HepG2 (cell line): ENCODE results near the gene RIPPLY2. TPM values are rescaled to one million over a fixed set of nuclear protein-coding genes. Genes with fewer than 3 reads are reported as not detected.

Experiments used
- ATAC-seq: fragments of 200-7000 bp; cut with Tn5 transposase; 3 replicates; pipeline ENCODE4 v1.9.1; 2020; ENCODE audit warnings: mild to moderate bottlenecking, moderate library complexity
- BruUV-seq: library from RNA; stranded (reverse); fragments of 400-500 nt; replicated peaks from 2 replicates; lab custom pipeline; 2021; lab: Mats Ljungman, UMichigan
- CTCF ChIA-PET: fragments of 300-600 bp; formaldehyde crosslinking; extraction: SDS; loops from one replicate; lab custom pipeline; 2021; ENCODE audit warnings: low total read pairs, inconsistent platforms, low intra/inter-chr PET ratio; lab: Yijun Ruan, JAX
- POLR2A ChIA-PET: fragments of 350-600 bp; sonication (Branson Sonifier 250); formaldehyde crosslinking; loops from one replicate; lab custom pipeline; 2020; ENCODE audit warnings: antibody characterized with exemption, inconsistent platforms; lab: Yijun Ruan, JAX
- DNase-seq: peaks from one replicate; pipeline ENCODE4 v3.0.0-alpha.2; 2015; ENCODE audit warnings: low spot score
- FAIRE-seq: peaks from 3 replicates; lab custom pipeline; 2011; peaks lifted over from hg19 to GRCh38; lab: Jason Lieb, UNC
- H2AFZ ChIP-seq: one replicate; pipeline ENCODE4 v1.6.1; 2011; ENCODE audit warnings: low read length, inconsistent platforms
- H3K27ac ChIP-seq: fragments of 300-600 bp; 3 replicates; pipeline ENCODE4 v1.8.0; 2011; ENCODE audit warnings: mixed run types, mild to moderate bottlenecking, mixed read lengths, low read length, inconsistent platforms; ENCODE audit not compliant: insufficient read depth; ENCODE audit errors: extremely low read length
- H3K27me3 ChIP-seq, 2 experiments: fragments of 200-600 bp in 1 of 2; 2 replicates in 1 of 2; 3 replicates in 1 of 2; pipeline versions ENCODE4 v1.6.0 to v1.8.0; 2011; ENCODE audit warnings: low read length in 2 of 2, mild to moderate bottlenecking in 2 of 2, moderate library complexity in 2 of 2, inconsistent platforms in 1 of 2; ENCODE audit not compliant: insufficient read depth in 2 of 2, control insufficient read depth in 1 of 2
- H3K36me3 ChIP-seq, 2 experiments: fragments of 200-600 bp in 1 of 2; replicated peaks in 1 of 2; 2 replicates in 1 of 2; 3 replicates in 1 of 2; pipeline versions ENCODE4 v1.5.1 to v1.8.0; 2011; ENCODE audit warnings: low read length in 2 of 2, inconsistent platforms in 1 of 2; ENCODE audit not compliant: insufficient read depth in 2 of 2, control insufficient read depth in 1 of 2
- H3K4me1 ChIP-seq: 2 replicates; pipeline ENCODE4 v1.5.1; 2012; ENCODE audit warnings: low read length, inconsistent platforms; ENCODE audit not compliant: insufficient read depth
- H3K4me2 ChIP-seq: 2 replicates; pipeline ENCODE4 v1.6.0; 2011; ENCODE audit warnings: low read depth, low read length, inconsistent platforms
- H3K4me3 ChIP-seq, 3 experiments: fragments of 200-600 bp in 1 of 3; sonication (generic), shearing (Covaris generic) in 1 of 3; replicated peaks in 1 of 3; 2 replicates each; pipeline ENCODE4 v1.5.1; 2011 to 2016; ENCODE audit warnings: low read length in 3 of 3, inconsistent platforms in 2 of 3, low read depth in 2 of 3, mild to moderate bottlenecking in 2 of 3, control low read depth in 1 of 3, mixed read lengths in 1 of 3; ENCODE audit not compliant: insufficient read depth in 1 of 3
- H3K79me2 ChIP-seq: one replicate; pipeline ENCODE4 v1.6.1; 2011; ENCODE audit warnings: low read length, inconsistent platforms; ENCODE audit not compliant: insufficient read depth
- H3K9ac ChIP-seq: 2 replicates; pipeline ENCODE4 v1.6.0; 2011; ENCODE audit warnings: mild to moderate bottlenecking, low read depth, low read length, inconsistent platforms; ENCODE audit not compliant: insufficient read depth
- H3K9me3 ChIP-seq: 2 replicates; pipeline ENCODE4 v1.5.1; 2012; ENCODE audit warnings: mild to moderate bottlenecking, low read length
- H4K20me1 ChIP-seq: 2 replicates; pipeline ENCODE4 v1.6.0; 2011; ENCODE audit warnings: inconsistent platforms, mild to moderate bottlenecking, low read length, moderate library complexity; ENCODE audit not compliant: insufficient read depth
- AKAP8 ChIP-seq: sonication (generic); formaldehyde crosslinking; IDR thresholded peaks from 2 replicates; pipeline ENCODE4 v1.5.1; 2020; ENCODE audit warnings: mild to moderate bottlenecking, missing genetic modification reagents
- CEBPZ ChIP-seq: IDR thresholded peaks from 2 replicates; pipeline ENCODE4 v1.6.1; 2012; ENCODE audit warnings: low read length, improper control_type of control experiment
- DNMT3B ChIP-seq: conservative IDR thresholded peaks from 2 replicates; pipeline ENCODE4 v1.6.1; 2016; ENCODE audit warnings: missing biosample characterization, control low read depth
- MXI1 ChIP-seq: IDR thresholded peaks from 3 replicates; pipeline ENCODE4 v1.6.1; 2012; ENCODE audit warnings: low read depth, low read length, inconsistent platforms, borderline replicate concordance
- NAIF1 ChIP-seq: sonication (generic); formaldehyde crosslinking; IDR thresholded peaks from 2 replicates; pipeline ENCODE4 v1.5.0; 2020; ENCODE audit warnings: mild to moderate bottlenecking, missing genetic modification reagents, borderline replicate concordance
- TAF15 ChIP-seq: fragments of 200-400 bp; formaldehyde crosslinking; IDR thresholded peaks from one replicate; pipeline ENCODE4 v1.6.1; 2018; ENCODE audit warnings: mild to moderate bottlenecking, low read depth, low read length; ENCODE audit not compliant: poor library complexity, severe bottlenecking
- ZMYM3 ChIP-seq: sonication (generic); formaldehyde crosslinking; IDR thresholded peaks from 2 replicates; pipeline ENCODE4 v1.5.1; 2020; ENCODE audit warnings: mild to moderate bottlenecking, missing genetic modification reagents
- ZNF616 ChIP-seq: sonication (generic); formaldehyde crosslinking; IDR thresholded peaks from 2 replicates; pipeline ENCODE4 v1.5.0; 2020; ENCODE audit warnings: low read depth, mild to moderate bottlenecking, missing genetic modification reagents
- ZNF839 ChIP-seq: sonication (generic); formaldehyde crosslinking; IDR thresholded peaks from 2 replicates; pipeline ENCODE4 v1.4.0; 2020; ENCODE audit warnings: missing genetic modification reagents, mild to moderate bottlenecking, borderline replicate concordance
- ZSCAN12 ChIP-seq: sonication (generic); formaldehyde crosslinking; IDR thresholded peaks from 2 replicates; pipeline ENCODE4 v1.9.0; 2021; ENCODE audit warnings: mild to moderate bottlenecking, missing genetic modification reagents
- WGBS: methylation state at CpG from one replicate; pipeline ENCODE4 v1.1.6; 2017; ENCODE audit warnings: low lambda C conversion rate; 5-methylcytosine and 5-hydroxymethylcytosine counted together
- in situ Hi-C: cut with HindIII; loops from 2 replicates; pipeline ENCODE4 v1.10.0; 2017; ENCODE audit warnings: low pct_unique_long_range_greater_than_20kb; ENCODE audit not compliant: extremely low pct_ligation_motif_present
- intact Hi-C: fragments of 100-400 bp; cut with micrococcal nuclease; formaldehyde crosslinking; loops from one replicate; pipeline ENCODE4 v1.10.0; 2022; ENCODE audit not compliant: unreplicated experiment
- polyA plus RNA-seq, 8 experiments: library from polyadenylated mRNA; depleted of rRNA in 3 of 8; stranded (reverse) in 7 of 8; unstranded in 1 of 8; fragments of >200 nt; fragmentation: Illumina TruSeq in 4 of 8; extraction: Trizol in 4 of 8; gene quantifications; 2 replicates each; pipeline versions ENCODE4 v1.2.1 to v1.2.3, GENCODE V29; 2011 to 2016; ENCODE audit warnings: low read depth in 4 of 8, missing spikeins in 1 of 8, mixed read lengths in 1 of 8; ENCODE audit not compliant: insufficient read depth in 1 of 8
- total RNA-seq, 5 experiments: library from RNA; depleted of rRNA; stranded (reverse); fragments of >200 nt; fragmentation: Illumina TruSeq; extraction: Trizol; gene quantifications; 2 replicates each; pipeline ENCODE4 v1.2.3, GENCODE V29; 2016; ENCODE audit warnings: low read depth in 1 of 5

RIPPLY2 gene
- total and polyA plus RNA-seq, 2 of the 13 experiments (the other 11 are each of a cell fraction or from before 2014, with no cell fraction given), result not detected

GRCh38 chr6:83824831-83825230 lies 28.3 kb upstream of the RIPPLY2 start:
- Histone ChIP-seq H3K9me3 (no peaks in the 10 kb centered on the region), H3K4me1 (no peaks in the 10 kb centered on the region), H3K4me3 (no peak overlapping the region), H2AFZ (no peak overlapping the region), H4K20me1 (no peaks in the 10 kb centered on the region), H3K27me3 (no peaks in the 10 kb centered on the region), H3K9ac (no peak overlapping the region), H3K27ac (no peak overlapping the region), H3K36me3 (no peaks in the 10 kb centered on the region), H3K79me2 (no peaks in the 10 kb centered on the region), H3K4me2 (no peak overlapping the region)
- 0% methylated on average over 2 of the region's 2 CpGs for WGBS
- TF ChIP-seq MXI1, result no peak
- no peak for TF ChIP-seq ZNF839
- TF ChIP-seq TAF15, result no peak
- TF ChIP-seq ZNF616, result no peak
- TF ChIP-seq AKAP8 (CRISPR knock-in tag), result no peak
- no peak for TF ChIP-seq CEBPZ
- no peak for TF ChIP-seq ZSCAN12 (CRISPR knock-in tag)
- TF ChIP-seq ZMYM3 (CRISPR knock-in tag), result no peak
- no peak for TF ChIP-seq NAIF1 (CRISPR knock-in tag)
- no peak for TF ChIP-seq DNMT3B (CRISPR knock-in tag)
- in situ Hi-C loops (no loop called here), intact Hi-C loops (no loop called here)
- no peak for DNase-seq
- ChIA-PET POLR2A (no interaction called here), CTCF (no interaction called here)
- no peak for ATAC-seq
- no peak for FAIRE-seq
- no TSS peak for BruUV-seq
